Stimulated activated CD8-positive, alpha-beta memory T cell treated with anti-CD3 and anti-CD28 coated beads, Interleukin-12 subunit alpha, Interleukin-12 subunit beta, amount 100 ng/mL, for 24 hours (primary cell): ENCODE results near the gene PLCH1.

Experiments used
- DNase-seq: peaks from one replicate; pipeline ENCODE4 v3.0.0-alpha.2; 2020; ENCODE audit errors: extremely low read depth

PLCH1 gene

GRCh38 chr3:155744010-155744625 is 753 bp downstream of the PLCH1 start:
- DNase-seq, result no peak

GRCh38 chr3:155743606-155744005 is 1.3 kb downstream of the PLCH1 start:
- DNase-seq, result no peak

- no peak for DNase-seq
Observed at GRCh38 chr3:155742349-155742965, 2.4 kb downstream of the PLCH1 start.

- DNase-seq, result no peak
Observed at GRCh38 chr3:155741603-155742002, 3.3 kb downstream of the PLCH1 start.

- no peak for DNase-seq
Observed at GRCh38 chr3:155741101-155741500, 3.8 kb downstream of the PLCH1 start.

GRCh38 chr3:155739154-155739553 is 5.7 kb downstream of the PLCH1 start:
- DNase-seq, result no peak

GRCh38 chr3:155738580-155739076 is 6.2 kb downstream of the PLCH1 start:
- no peak for DNase-seq

GRCh38 chr3:155737844-155738460 is 6.9 kb downstream of the PLCH1 start:
- no peak for DNase-seq

GRCh38 chr3:155736381-155736780 is 8.5 kb downstream of the PLCH1 start:
- no peak for DNase-seq

- DNase-seq, result no peak
Observed at GRCh38 chr3:155730843-155731242, 14.0 kb downstream of the PLCH1 start.

GRCh38 chr3:155727836-155728235 is 17.0 kb downstream of the PLCH1 start:
- no peak for DNase-seq

- DNase-seq, result no peak
Observed at GRCh38 chr3:155714295-155714718, 30.6 kb downstream of the PLCH1 start.

- no peak for DNase-seq
Observed at GRCh38 chr3:155712008-155712407, 32.9 kb downstream of the PLCH1 start.

- no peak for DNase-seq
Observed at GRCh38 chr3:155704771-155705559, 39.9 kb downstream of the PLCH1 start.

- DNase-seq, result no peak
Observed at GRCh38 chr3:155704061-155704460, 40.8 kb downstream of the PLCH1 start.

GRCh38 chr3:155702745-155703591 is 41.9 kb downstream of the PLCH1 start:
- DNase-seq, result no peak

GRCh38 chr3:155701882-155702465 is 42.9 kb downstream of the PLCH1 start:
- DNase-seq, result no peak

GRCh38 chr3:155697542-155697941 is 47.3 kb downstream of the PLCH1 start:
- DNase-seq, result no peak

GRCh38 chr3:155690921-155691320 is 54.0 kb downstream of the PLCH1 start:
- no peak for DNase-seq

- no peak for DNase-seq
Observed at GRCh38 chr3:155688481-155688880, 56.4 kb downstream of the PLCH1 start.

- DNase-seq, result no peak
Observed at GRCh38 chr3:155683344-155683720, 61.5 kb downstream of the PLCH1 start.
